Left ventricle myocardium inferior (tissue), 1 donor: ENCODE measurements around the gene BBS10. TPM values are rescaled to one million over a fixed set of nuclear protein-coding genes. Genes with fewer than 3 reads are reported as not detected.
A peak's percentile ranks its signal among the peaks of the same experiment; 100 is the strongest.
"Not testable (repeated sequence)": the region's sequence is repeated elsewhere in the genome, so short reads cannot be mapped to it uniquely, and the experiment has no call there.

Source experiments
- DNase-seq: peaks from one replicate; pipeline ENCODE4 v3.0.0-alpha.2; 2020
- H3K27ac ChIP-seq: fragments of 200-600 bp; replicated peaks from 2 replicates; pipeline ENCODE4 v1.8.0; 2021
- H3K27me3 ChIP-seq: fragments of 200-600 bp; 2 replicates; pipeline ENCODE4 v1.8.0; 2021; ENCODE audit warnings: low read depth
- H3K36me3 ChIP-seq: fragments of 200-600 bp; 2 replicates; pipeline ENCODE4 v1.8.0; 2021
- H3K4me1 ChIP-seq: fragments of 200-600 bp; 2 replicates; pipeline ENCODE4 v1.8.0; 2021
- H3K4me3 ChIP-seq: fragments of 200-600 bp; 2 replicates; pipeline ENCODE4 v1.8.0; 2021; ENCODE audit warnings: mild to moderate bottlenecking, moderate library complexity
- H3K9me3 ChIP-seq: fragments of 200-600 bp; replicated peaks from 2 replicates; pipeline ENCODE4 v1.8.0; 2021
- intact Hi-C: fragments of 100-400 bp; cut with micrococcal nuclease; formaldehyde crosslinking; loops from one replicate; pipeline ENCODE4 v1.11.0; 2022
- total RNA-seq: library from RNA; stranded (reverse); fragmentation: NEBNext Ultra II Directional; extraction: Animal tissue kit (Norgen Biotek cat#: 25700); gene quantifications from one replicate; pipeline ENCODE4 v1.2.1, GENCODE V29; 2021
- TF ChIP-seq, protein P1 (sequence below): fragments of 200-600 bp; IDR thresholded peaks from 2 replicates; pipeline ENCODE4 v1.8.0; 2021; ENCODE audit warnings: antibody characterized with exemption, mild to moderate bottlenecking, borderline replicate concordance
- donor health status: DM: no; HTN: yes; CAD: no; lungs with severe emphysema.

The BBS10 gene
- total RNA-seq, 1 donor from 2014 or later = 8.8 TPM

DNA sequence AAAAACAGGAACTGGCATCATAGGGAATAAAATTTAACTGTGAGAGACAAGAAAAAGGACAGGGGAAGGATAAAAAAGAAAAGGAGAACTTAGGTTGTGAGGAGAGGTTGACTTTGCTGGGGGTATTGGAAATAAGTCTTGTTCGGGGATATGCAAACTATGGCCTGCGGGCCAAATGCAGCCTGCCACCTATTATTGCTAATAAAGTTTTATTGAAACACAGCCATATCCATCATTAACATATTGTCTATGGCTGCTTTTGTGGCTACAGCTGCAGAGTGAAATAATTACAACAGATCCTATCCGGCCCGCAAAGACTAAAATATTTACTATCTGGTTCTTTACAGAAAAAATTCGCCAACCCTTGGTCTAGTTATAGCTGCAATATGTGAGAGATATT is 18.6 kb downstream of the BBS10 start:
- Histone ChIP-seq H3K27ac (no peak overlapping the region), H3K9me3 (peaks cover 4% of the 10 kb centered on the region), H3K36me3 (no peaks in the 10 kb centered on the region), H3K4me1 (no peaks in the 10 kb centered on the region), H3K27me3 (no peaks in the 10 kb centered on the region), H3K4me3 (no peak overlapping the region)
- DNase-seq = no peak
- TF ChIP-seq, protein P1, sequence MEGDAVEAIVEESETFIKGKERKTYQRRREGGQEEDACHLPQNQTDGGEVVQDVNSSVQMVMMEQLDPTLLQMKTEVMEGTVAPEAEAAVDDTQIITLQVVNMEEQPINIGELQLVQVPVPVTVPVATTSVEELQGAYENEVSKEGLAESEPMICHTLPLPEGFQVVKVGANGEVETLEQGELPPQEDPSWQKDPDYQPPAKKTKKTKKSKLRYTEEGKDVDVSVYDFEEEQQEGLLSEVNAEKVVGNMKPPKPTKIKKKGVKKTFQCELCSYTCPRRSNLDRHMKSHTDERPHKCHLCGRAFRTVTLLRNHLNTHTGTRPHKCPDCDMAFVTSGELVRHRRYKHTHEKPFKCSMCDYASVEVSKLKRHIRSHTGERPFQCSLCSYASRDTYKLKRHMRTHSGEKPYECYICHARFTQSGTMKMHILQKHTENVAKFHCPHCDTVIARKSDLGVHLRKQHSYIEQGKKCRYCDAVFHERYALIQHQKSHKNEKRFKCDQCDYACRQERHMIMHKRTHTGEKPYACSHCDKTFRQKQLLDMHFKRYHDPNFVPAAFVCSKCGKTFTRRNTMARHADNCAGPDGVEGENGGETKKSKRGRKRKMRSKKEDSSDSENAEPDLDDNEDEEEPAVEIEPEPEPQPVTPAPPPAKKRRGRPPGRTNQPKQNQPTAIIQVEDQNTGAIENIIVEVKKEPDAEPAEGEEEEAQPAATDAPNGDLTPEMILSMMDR = no peak
- intact Hi-C loops = no loop called here

DNA sequence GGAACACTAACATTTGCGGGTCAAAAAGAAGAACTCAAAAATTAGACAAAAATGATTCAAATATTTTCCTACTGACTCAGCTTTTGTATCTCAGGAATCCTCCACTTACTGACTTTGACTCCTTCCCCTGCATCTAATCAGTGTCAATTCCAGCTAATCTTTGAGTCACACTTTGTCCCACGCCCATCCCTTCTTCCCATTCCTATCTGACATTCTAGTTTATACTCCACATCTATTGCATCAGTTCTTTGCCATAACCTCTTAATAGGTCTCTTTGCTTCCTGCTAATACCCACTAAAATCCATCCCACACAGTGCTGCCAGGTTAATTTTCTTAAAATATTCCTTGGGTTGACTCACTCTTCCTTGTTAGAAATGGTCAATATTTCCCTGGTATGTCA is 19.1 kb downstream of the BBS10 start:
- Histone ChIP-seq H3K36me3 (no peaks in the 10 kb centered on the region), H3K27me3 (no peaks in the 10 kb centered on the region), H3K9me3 (peaks cover 4% of the 10 kb centered on the region), H3K4me3 (no peak overlapping the region), H3K27ac (no peak overlapping the region), H3K4me1 (no peaks in the 10 kb centered on the region)
- no peak for DNase-seq
- TF ChIP-seq, protein P1 = no peak
- intact Hi-C loops = no loop called here

DNA sequence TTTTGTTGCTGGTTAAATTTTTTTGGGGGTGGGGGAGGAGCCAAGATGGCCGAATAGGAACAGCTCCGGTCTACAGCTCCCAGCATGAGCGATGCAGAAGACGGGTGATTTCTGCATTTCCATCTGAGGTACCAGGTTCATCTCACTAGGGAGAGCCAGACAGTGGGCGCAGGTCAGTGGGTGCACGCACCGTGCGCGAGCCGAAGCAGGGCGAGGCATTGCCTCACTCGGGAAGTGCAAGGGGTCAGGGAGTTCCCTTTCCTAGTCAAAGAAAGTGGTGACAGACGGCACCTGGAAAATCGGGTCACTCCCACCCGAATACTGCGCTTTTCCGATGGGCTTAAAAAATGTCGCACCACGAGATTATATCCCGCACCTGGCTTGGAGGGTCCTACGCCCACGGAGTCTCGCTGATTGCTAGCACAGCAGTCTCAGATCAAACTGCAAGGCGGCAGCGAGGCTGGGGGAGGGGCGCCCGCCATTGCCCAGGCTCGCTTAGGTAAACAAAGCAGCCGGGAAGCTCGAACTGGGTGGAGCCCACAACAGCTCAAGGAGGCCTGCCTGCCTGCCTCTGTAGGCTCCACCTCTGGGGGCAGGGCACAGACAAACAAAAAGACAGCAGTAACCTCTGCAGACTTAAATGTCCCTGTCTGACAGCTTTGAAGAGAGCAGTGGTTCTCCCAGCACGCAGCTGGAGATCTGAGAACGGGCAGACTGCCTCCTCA is 28.5 kb downstream of the BBS10 start:
- H3K4me3 ChIP-seq = peak overlapping the region; percentile 14
- intact Hi-C loops, H3K36me3 ChIP-seq, DNase-seq, H3K9me3 ChIP-seq, H3K4me1 ChIP-seq, H3K27me3 ChIP-seq, H3K27ac ChIP-seq: not testable (repeated sequence)

DNA sequence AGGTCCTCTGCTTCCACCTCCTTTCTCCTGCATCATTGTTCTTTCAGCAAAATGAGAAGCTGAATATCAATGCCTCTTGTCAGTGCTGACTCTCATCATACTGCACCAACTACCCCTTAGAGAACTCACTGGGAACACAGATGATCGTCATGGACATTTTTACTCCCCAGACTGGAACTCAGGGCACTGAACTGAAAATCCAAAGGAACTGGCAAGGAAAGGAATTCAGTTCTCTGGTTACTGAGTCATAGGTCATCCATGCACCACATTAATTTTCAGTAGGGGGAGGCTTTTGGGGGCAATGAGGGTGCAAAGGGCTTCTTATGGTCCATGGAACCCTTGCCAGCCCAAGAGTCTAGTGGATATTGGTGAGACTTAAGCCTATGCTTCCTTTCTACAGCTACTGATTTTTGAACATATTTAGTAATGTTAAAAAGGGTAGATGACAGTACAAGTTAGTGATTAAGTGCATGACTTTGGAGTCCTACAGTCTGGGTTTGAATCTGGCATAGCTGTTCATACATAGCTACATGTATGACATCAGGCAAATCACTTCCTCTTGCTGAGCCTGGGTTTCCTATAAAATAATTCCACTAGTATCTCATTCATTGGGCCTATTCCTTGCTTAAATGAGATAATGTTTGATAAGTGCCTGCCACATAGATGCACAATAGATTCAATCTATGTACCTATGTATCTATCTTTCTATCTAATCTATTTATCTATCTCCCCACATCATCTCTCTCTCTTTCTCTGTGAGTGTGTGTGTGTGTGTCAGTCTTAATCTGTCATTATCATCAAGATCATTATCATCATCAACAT is 29.2 kb downstream of the BBS10 start:
- H3K27ac ChIP-seq = no peak overlapping the region
- H3K27me3 ChIP-seq = peaks cover 3% of the 10 kb centered on the region
- H3K4me3 ChIP-seq = no peak overlapping the region
- H3K36me3 ChIP-seq = no peaks in the 10 kb centered on the region
- intact Hi-C loops = no loop called here
- DNase-seq = no peak
- TF ChIP-seq, protein P1 = no peak
- H3K9me3 ChIP-seq = no peaks in the 10 kb centered on the region
- no peaks in the 10 kb centered on the region for H3K4me1 ChIP-seq

DNA sequence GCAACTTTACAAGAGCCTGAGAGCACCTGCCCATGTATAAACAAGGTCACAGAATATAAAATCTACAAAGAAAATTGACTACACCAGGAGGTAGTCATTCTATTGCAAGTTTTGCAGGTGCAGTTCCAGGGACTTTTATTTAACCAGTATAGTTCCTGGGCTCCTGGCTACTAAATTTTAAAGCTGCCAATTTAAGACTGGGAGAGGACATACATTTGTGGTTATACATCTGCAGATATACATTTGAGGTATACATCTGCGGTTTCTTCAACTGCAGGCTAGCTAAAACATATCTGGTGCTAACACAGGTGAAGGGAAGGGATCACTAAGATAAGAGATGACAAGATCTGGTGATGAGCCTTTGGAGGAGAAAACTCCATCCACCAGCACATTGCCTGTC is 30.2 kb downstream of the BBS10 start:
- no peak overlapping the region for H3K4me3 ChIP-seq
- intact Hi-C loops = no loop called here
- H3K27me3 ChIP-seq = peaks cover 9% of the 10 kb centered on the region
- H3K36me3 ChIP-seq = no peaks in the 10 kb centered on the region
- DNase-seq = no peak
- TF ChIP-seq, protein P1 = no peak
- no peaks in the 10 kb centered on the region for H3K4me1 ChIP-seq
- no peaks in the 10 kb centered on the region for H3K9me3 ChIP-seq
- no peak overlapping the region for H3K27ac ChIP-seq

DNA sequence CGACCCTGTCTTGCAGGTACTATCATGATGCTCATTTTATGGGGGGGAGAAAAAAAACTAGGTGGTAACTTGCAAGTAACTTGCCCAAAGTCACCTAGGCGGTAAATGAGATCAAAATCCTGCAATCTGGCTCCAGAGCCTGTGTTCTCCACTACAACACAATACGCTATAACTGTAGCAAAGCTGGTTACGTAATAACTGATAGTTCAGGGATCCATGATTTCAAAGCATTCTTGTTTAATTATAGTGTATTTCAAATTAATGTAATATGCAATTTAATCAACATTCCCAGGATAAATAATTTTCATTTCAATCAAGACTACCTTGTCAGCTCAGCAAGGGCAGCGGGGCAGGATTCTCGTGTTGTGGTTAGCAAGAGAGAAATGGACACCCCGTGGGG is 31.7 kb downstream of the BBS10 start:
- TF ChIP-seq, protein P1 = no peak
- Histone ChIP-seq H3K27me3 (peaks cover 11% of the 10 kb centered on the region), H3K9me3 (no peaks in the 10 kb centered on the region), H3K27ac (no peak overlapping the region), H3K36me3 (no peaks in the 10 kb centered on the region), H3K4me1 (no peaks in the 10 kb centered on the region), H3K4me3 (no peak overlapping the region)
- intact Hi-C loops = no loop called here
- no peak for DNase-seq
